ENCODE results near the gene ABLIM1. TPM values are rescaled to one million over a fixed set of nuclear protein-coding genes. Genes with fewer than 3 reads are reported as not detected.

The ABLIM1 gene
- total RNA-seq, 1 donor from 2014 or later, result 87.7 TPM

- Histone ChIP-seq H3K4me1 (no peaks in the 10 kb centered on the region), H3K27ac (no peak overlapping the region), H3K27me3 (no peaks in the 10 kb centered on the region), H3K4me3 (no peak overlapping the region), H3K36me3 (peaks cover 0 to 5% of the 10 kb centered on the region in 2 donors), H3K9me3 (no peaks in the 10 kb centered on the region)
- TF ChIP-seq CTCF (IDR thresholded peaks at IDR 0.05), result no peak
- DNase-seq (ENCODE audit: low spot score in 2 of 2), result no peak
- intact Hi-C loops (cut with DNase I), result no loop called here
Observed at GRCh38 chr10:114482480-114483304, 175.4 kb downstream of the ABLIM1 start.

- Histone ChIP-seq H3K4me1 (no peaks in the 10 kb centered on the region), H3K27me3 (no peaks in the 10 kb centered on the region), H3K4me3 (no peak overlapping the region), H3K27ac (no peak overlapping the region), H3K9me3 (no peaks in the 10 kb centered on the region), H3K36me3 (peaks cover 0 to 5% of the 10 kb centered on the region in 2 donors)
- TF ChIP-seq CTCF (IDR thresholded peaks at IDR 0.05), result no peak
- no peak for DNase-seq (ENCODE audit: low spot score in 2 of 2)
- intact Hi-C loops (cut with DNase I), result no loop called here
Observed at GRCh38 chr10:114481055-114481454, 177.0 kb downstream of the ABLIM1 start.

GRCh38 chr10:114479836-114480235 lies 178.2 kb downstream of the ABLIM1 start:
- H3K4me1 ChIP-seq, result no peaks in the 10 kb centered on the region
- intact Hi-C loops (cut with DNase I), result loop anchor here (10.0 kb wide), 1 partner anchor 645 kb away; no protein-coding TSS in a partner anchor
- no peak overlapping the region for H3K27ac ChIP-seq
- no peak overlapping the region for H3K4me3 ChIP-seq
- no peaks in the 10 kb centered on the region for H3K9me3 ChIP-seq
- H3K36me3 ChIP-seq, result no peaks in the 10 kb centered on the region
- H3K27me3 ChIP-seq, result no peaks in the 10 kb centered on the region
- no peak for TF ChIP-seq CTCF (IDR thresholded peaks at IDR 0.05)
- no peak for DNase-seq (ENCODE audit: low spot score in 2 of 2)

- Histone ChIP-seq H3K36me3 (no peaks in the 10 kb centered on the region), H3K4me1 (no peaks in the 10 kb centered on the region), H3K27me3 (no peaks in the 10 kb centered on the region), H3K4me3 (no peak overlapping the region), H3K27ac (no peak overlapping the region), H3K9me3 (no peaks in the 10 kb centered on the region)
- no peak for DNase-seq (ENCODE audit: low spot score in 2 of 2)
- intact Hi-C loops (cut with DNase I), result loop anchor here (10.0 kb wide), 1 partner anchor 645 kb away; no protein-coding TSS in a partner anchor
- no peak for TF ChIP-seq CTCF (IDR thresholded peaks at IDR 0.05)
Observed at GRCh38 chr10:114479307-114479706, 178.8 kb downstream of the ABLIM1 start.

GRCh38 chr10:114478281-114478680 lies 179.8 kb downstream of the ABLIM1 start:
- no peak for DNase-seq (ENCODE audit: low spot score in 2 of 2)
- Histone ChIP-seq H3K4me1 (no peaks in the 10 kb centered on the region), H3K4me3 (no peak overlapping the region), H3K36me3 (no peaks in the 10 kb centered on the region), H3K27ac (no peak overlapping the region), H3K9me3 (no peaks in the 10 kb centered on the region), H3K27me3 (no peaks in the 10 kb centered on the region)
- intact Hi-C loops (cut with DNase I), result loop anchor here (10.0 kb wide), 1 partner anchor 647 kb away; no protein-coding TSS in a partner anchor
- TF ChIP-seq CTCF (IDR thresholded peaks at IDR 0.05), result no peak

Data from ascending aorta (tissue), 2 donors.